GM12891 (cell line): ENCODE results near the gene MRTFB.

Experiments used
- POLR2A ChIP-seq: IDR thresholded peaks from 2 replicates; pipeline ENCODE4 v1.6.1; 2011; ENCODE audit warnings: low read depth, low read length, control low read depth
- POLR2AphosphoS5 ChIP-seq: IDR thresholded peaks from 2 replicates; pipeline ENCODE4 v1.6.1; 2011; ENCODE audit warnings: low read depth, low read length, control low read depth
- TAF1 ChIP-seq: IDR thresholded peaks from 2 replicates; pipeline ENCODE4 v1.6.1; 2011; ENCODE audit warnings: low read depth, low read length, control low read depth

- TF ChIP-seq TAF1 (no peak), POLR2AphosphoS5 (no peak), POLR2A (no peak)
Observed at GRCh38 chr16:14186007-14186794, 115.1 kb downstream of the MRTFB start.
